ENCODE measurements around the gene AP2S1.
"Not testable (repeated sequence)": the region's sequence is repeated elsewhere in the genome, so short reads cannot be mapped to it uniquely, and the experiment has no call there.

AP2S1 gene

DNA sequence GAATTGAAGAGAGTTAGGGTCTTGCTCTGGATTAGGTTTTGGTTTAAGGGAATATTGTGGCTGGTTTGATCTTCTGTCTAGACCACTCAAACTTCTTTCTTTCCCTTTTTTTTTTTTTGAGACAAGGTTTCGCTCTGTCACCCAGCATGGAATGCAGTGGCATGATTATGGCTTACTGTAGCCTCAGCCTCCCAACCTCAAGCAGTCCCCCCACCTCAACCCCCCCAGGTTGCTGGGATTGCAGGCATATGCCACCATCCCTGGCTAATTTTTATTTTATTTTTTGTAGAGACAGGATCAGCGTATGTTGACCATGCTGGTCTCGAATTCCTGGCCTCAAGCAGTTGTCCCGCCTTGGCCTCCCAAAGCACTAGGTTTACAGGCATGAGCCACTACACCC lies 31.4 kb upstream of the AP2S1 start:
- no peaks in the 10 kb centered on the region for H3K27me3 ChIP-seq (ENCODE audit: control insufficient read depth in 1 of 2, insufficient read depth in 2 of 2, low read length in 2 of 2)
- no peak overlapping the region for H3K27ac ChIP-seq (ENCODE audit: low read depth, low read length)
- peaks cover 3% of the 10 kb centered on the region for H3K4me1 ChIP-seq (ENCODE audit: insufficient read depth, low read length)
- no peaks in the 10 kb centered on the region for H3K9me3 ChIP-seq (ENCODE audit: low read length)
- H3K9ac ChIP-seq (ENCODE audit: low read length): no peak overlapping the region
- no peak overlapping the region for H3K4me3 ChIP-seq (ENCODE audit: low read depth in 1 of 2, low read length in 2 of 2)
- H3K36me3 ChIP-seq (ENCODE audit: insufficient read depth, low read length): no peaks in the 10 kb centered on the region

DNA sequence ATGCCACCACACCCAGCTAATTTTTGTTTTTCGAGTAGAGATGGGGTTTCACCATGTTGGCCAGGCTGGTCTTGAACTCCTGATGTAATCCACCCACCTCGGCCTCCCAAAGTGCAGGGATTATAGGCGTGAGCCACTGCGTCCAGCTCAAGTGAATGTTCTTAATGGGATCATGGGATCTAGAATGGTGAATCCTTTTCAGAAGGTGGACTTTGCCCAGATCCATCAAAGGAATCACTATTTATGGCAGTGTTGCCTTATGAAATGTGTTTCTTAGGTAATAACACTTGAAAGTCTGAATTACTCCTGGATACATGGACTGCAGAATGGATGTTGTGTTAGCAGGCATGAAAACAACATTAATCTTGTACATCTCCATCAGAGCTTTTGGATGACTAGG lies 30.4 kb upstream of the AP2S1 start:
- Histone ChIP-seq H3K9ac (ENCODE audit: low read length) (no peak overlapping the region), H3K4me1 (ENCODE audit: insufficient read depth, low read length) (peaks cover 3% of the 10 kb centered on the region), H3K4me3 (ENCODE audit: low read depth in 1 of 2, low read length in 2 of 2) (no peak overlapping the region), H3K9me3 (ENCODE audit: low read length) (no peaks in the 10 kb centered on the region), H3K27me3 (ENCODE audit: control insufficient read depth in 1 of 2, insufficient read depth in 2 of 2, low read length in 2 of 2) (no peaks in the 10 kb centered on the region), H3K27ac (ENCODE audit: low read depth, low read length) (no peak overlapping the region), H3K36me3 (ENCODE audit: insufficient read depth, low read length) (no peaks in the 10 kb centered on the region)

DNA sequence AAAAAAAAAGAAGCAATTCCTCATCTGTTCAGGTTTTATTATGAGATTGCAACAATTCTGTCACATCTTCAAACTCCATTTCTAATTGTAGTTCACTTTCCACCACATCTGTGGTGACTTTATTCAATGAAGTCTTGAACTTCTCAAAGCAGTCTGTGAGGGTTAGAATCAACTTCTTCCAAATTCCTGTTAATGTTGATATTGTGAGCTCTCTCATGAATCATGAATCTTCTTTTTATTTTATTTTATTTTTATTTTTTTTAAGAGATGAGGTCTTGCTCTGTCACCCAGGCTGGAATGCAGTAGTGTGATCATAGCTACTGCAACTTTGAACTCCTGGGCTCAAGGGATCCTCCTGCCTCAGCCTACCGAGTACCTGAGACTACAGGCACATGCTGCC lies 29.8 kb upstream of the AP2S1 start:
- peaks cover 5% of the 10 kb centered on the region for H3K36me3 ChIP-seq (ENCODE audit: insufficient read depth, low read length)
- H3K9ac ChIP-seq (ENCODE audit: low read length): no peak overlapping the region
- no peak overlapping the region for H3K4me3 ChIP-seq (ENCODE audit: low read depth in 1 of 2, low read length in 2 of 2)
- H3K27me3 ChIP-seq (ENCODE audit: control insufficient read depth in 1 of 2, insufficient read depth in 2 of 2, low read length in 2 of 2): no peaks in the 10 kb centered on the region
- H3K27ac ChIP-seq (ENCODE audit: low read depth, low read length): no peak overlapping the region
- no peaks in the 10 kb centered on the region for H3K4me1 ChIP-seq (ENCODE audit: insufficient read depth, low read length)
- no peaks in the 10 kb centered on the region for H3K9me3 ChIP-seq (ENCODE audit: low read length)

DNA sequence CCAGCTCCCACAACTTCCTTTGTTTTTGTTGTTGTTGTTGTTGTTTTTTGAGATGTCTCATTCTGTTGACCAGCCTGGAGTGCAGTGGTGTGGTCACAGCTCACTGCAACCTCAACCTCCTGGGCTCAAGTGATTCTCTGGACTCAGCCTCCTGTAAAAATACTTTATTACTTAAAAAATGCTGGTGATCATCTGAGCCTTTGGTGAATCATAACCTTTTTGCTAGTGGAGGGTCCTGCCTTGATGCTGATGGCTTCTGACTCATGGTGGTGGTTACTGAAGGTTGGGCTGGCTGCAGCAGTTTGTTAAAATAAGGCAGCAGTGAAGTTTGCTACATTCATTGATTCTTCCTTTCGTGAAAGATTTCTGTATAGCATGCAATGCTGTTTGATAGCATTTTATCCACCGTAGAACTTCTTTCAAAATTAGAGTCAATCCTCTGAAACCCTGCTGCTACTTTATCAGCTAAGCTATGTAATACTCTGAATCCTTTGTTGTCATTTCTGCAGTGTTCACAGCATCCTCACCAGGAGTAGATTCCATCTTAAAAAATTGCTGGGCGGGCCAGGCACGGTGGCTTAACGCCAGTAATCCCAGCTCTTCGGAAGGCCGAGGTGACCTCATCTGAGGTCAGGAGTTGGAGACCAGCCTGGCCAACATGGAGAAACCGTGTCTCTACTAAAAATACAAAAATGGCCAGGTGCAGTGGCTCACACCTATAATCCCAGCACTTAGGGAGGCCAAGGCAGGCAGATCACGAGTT lies 28.1 kb upstream of the AP2S1 start:
- Histone ChIP-seq H3K9me3 (ENCODE audit: low read length) (no peaks in the 10 kb centered on the region), H3K4me3 (ENCODE audit: low read depth in 1 of 2, low read length in 2 of 2) (no peak overlapping the region), H3K27me3 (ENCODE audit: control insufficient read depth in 1 of 2, insufficient read depth in 2 of 2, low read length in 2 of 2) (no peaks in the 10 kb centered on the region), H3K9ac (ENCODE audit: low read length) (no peak overlapping the region), H3K36me3 (ENCODE audit: insufficient read depth, low read length) (peaks cover 5% of the 10 kb centered on the region), H3K27ac (ENCODE audit: low read depth, low read length) (no peak overlapping the region), H3K4me1 (ENCODE audit: insufficient read depth, low read length) (no peaks in the 10 kb centered on the region)

DNA sequence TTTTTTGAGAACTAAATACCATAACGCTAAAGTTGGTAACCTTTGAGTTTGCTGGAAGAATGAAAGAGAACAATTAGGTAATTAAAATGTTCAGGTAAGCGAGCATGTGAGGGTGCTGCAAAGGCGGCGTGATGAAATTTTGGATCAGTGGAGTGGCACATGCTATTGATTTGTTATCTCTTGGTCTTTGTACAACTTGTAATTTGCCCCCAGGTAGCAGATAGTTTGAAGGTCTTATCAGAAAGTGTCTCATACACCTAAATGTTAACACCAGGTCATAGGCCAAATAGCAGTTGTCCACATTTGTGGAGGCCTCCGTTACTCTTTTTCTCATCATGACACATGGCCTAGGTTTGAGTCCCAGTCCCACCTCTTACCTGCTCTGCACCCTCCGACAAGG lies 25.0 kb upstream of the AP2S1 start:
- H3K27me3 ChIP-seq (ENCODE audit: control insufficient read depth in 1 of 2, insufficient read depth in 2 of 2, low read length in 2 of 2): no peaks in the 10 kb centered on the region
- H3K27ac ChIP-seq (ENCODE audit: low read depth, low read length): no peak overlapping the region
- H3K9me3 ChIP-seq (ENCODE audit: low read length): no peaks in the 10 kb centered on the region
- no peak overlapping the region for H3K4me3 ChIP-seq (ENCODE audit: low read depth in 1 of 2, low read length in 2 of 2)
- no peaks in the 10 kb centered on the region for H3K4me1 ChIP-seq (ENCODE audit: insufficient read depth, low read length)
- peaks cover 5% of the 10 kb centered on the region for H3K36me3 ChIP-seq (ENCODE audit: insufficient read depth, low read length)
- H3K9ac ChIP-seq (ENCODE audit: low read length): no peak overlapping the region

DNA sequence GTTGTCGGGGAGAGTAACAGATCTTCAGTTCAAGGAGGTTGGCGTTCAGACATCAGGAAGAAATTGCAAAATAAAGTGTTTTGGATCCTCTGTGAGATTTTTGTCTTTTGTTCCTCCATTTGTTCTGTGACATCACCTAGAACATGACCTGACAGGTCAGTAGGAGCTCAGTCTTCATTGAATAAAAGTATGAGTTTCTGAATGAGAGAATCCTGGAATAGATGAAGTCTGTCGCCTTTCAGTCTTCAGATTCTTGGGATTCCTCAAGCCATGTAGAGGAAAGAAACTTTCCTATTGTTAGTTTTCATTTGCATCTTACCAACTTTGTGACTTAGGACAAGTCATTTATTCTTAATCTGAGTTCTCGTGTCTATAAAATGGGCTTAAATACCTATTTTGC lies 24.6 kb upstream of the AP2S1 start:
- Histone ChIP-seq H3K9ac (ENCODE audit: low read length) (no peak overlapping the region), H3K9me3 (ENCODE audit: low read length) (no peaks in the 10 kb centered on the region), H3K4me3 (ENCODE audit: low read depth in 1 of 2, low read length in 2 of 2) (no peak overlapping the region), H3K36me3 (ENCODE audit: insufficient read depth, low read length) (peaks cover 5% of the 10 kb centered on the region), H3K27me3 (ENCODE audit: control insufficient read depth in 1 of 2, insufficient read depth in 2 of 2, low read length in 2 of 2) (no peaks in the 10 kb centered on the region), H3K27ac (ENCODE audit: low read depth, low read length) (no peak overlapping the region), H3K4me1 (ENCODE audit: insufficient read depth, low read length) (no peaks in the 10 kb centered on the region)

DNA sequence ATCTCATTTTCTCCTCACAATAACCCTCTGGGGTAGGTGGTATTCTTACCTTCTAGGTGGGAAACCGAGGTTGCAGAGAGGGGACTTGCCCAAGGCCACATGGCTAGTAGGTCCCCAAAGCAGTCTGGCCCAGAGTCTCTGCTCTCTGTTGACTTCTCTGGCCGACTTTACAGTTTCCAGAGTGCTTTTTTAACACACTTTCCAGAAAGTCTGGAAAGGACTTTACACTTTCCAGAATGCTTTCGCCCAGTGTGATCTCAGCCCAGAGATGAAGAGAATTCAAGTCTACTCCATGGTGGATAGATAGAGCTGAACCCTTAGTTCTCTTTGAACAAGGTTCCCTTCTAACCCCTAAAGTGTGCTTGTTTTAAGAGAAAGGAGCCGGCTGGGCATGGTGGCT lies 22.3 kb upstream of the AP2S1 start:
- no peaks in the 10 kb centered on the region for H3K27me3 ChIP-seq (ENCODE audit: control insufficient read depth in 1 of 2, insufficient read depth in 2 of 2, low read length in 2 of 2)
- no peak overlapping the region for H3K4me3 ChIP-seq (ENCODE audit: low read depth in 1 of 2, low read length in 2 of 2)
- no peaks in the 10 kb centered on the region for H3K4me1 ChIP-seq (ENCODE audit: insufficient read depth, low read length)
- H3K9ac ChIP-seq (ENCODE audit: low read length): no peak overlapping the region
- peaks cover 5% of the 10 kb centered on the region for H3K36me3 ChIP-seq (ENCODE audit: insufficient read depth, low read length)
- H3K9me3 ChIP-seq (ENCODE audit: low read length): no peaks in the 10 kb centered on the region
- no peak overlapping the region for H3K27ac ChIP-seq (ENCODE audit: low read depth, low read length)

DNA sequence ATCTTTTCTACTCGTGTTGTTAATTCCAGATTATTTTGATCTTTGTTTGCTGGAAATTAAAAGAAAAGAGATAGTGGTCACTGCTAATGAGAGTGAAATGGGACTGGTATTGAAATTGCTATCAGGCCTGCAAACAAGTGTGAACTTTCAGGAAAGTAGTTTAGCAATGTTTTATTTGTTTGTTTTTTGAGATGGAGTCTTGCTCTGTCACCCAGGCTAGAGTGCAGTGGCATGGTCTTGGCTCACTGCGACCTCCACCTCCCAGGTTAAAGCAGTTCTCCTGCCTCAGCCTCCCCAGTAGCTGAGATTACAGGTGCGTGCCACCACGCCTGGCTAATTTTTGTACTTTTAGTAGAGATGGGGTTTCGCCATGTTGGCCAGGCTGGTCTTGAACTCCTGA lies 20.5 kb upstream of the AP2S1 start:
- H3K4me1 ChIP-seq (ENCODE audit: insufficient read depth, low read length): peaks cover 14% of the 10 kb centered on the region
- H3K27me3 ChIP-seq (ENCODE audit: control insufficient read depth in 1 of 2, insufficient read depth in 2 of 2, low read length in 2 of 2); H3K36me3 ChIP-seq (ENCODE audit: insufficient read depth, low read length); H3K9me3 ChIP-seq (ENCODE audit: low read length); H3K27ac ChIP-seq (ENCODE audit: low read depth, low read length); H3K9ac ChIP-seq (ENCODE audit: low read length); H3K4me3 ChIP-seq (ENCODE audit: low read depth in 1 of 2, low read length in 2 of 2): not testable (repeated sequence)

DNA sequence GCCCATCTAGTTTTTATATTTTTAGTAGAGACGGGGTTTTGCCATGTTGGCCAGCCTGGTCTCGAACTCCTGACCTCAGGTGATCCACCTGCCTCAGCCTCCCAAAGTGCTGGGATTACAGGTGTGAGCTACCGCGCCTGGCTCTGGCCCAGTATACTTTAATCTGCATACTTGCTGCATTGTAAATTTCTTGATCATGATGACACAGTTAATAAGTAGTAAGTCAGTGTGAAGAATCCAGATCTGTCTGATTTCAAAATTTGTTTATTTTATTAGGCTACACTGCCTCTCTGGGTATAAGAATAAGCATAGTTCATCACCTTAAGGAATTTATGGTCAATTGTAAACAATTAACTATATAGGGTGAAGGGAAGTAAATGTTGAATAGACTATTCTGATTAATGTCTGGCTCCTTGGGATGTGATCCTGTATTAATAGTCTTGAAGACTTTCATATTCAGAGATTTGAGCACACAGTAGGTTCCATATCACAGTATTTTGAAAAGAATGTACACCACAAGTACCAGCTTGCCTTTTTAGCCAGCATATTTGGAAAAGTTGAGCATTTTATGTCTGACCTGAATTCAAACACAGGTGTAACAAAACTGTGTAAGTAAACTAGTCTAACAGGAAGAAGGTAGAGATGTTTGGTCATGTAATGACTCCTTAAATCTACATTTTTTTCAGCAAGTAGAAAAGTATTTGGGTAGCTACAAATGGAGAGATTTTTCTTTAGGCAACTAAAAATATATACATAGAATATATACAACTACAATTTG lies 17.6 kb upstream of the AP2S1 start:
- H3K9ac ChIP-seq (ENCODE audit: low read length): no peak overlapping the region
- no peaks in the 10 kb centered on the region for H3K36me3 ChIP-seq (ENCODE audit: insufficient read depth, low read length)
- no peak overlapping the region for H3K4me3 ChIP-seq (ENCODE audit: low read depth in 1 of 2, low read length in 2 of 2)
- H3K27ac ChIP-seq (ENCODE audit: low read depth, low read length): no peak overlapping the region
- no peaks in the 10 kb centered on the region for H3K9me3 ChIP-seq (ENCODE audit: low read length)
- H3K4me1 ChIP-seq (ENCODE audit: insufficient read depth, low read length): peaks cover 40% of the 10 kb centered on the region
- H3K27me3 ChIP-seq (ENCODE audit: control insufficient read depth in 1 of 2, insufficient read depth in 2 of 2, low read length in 2 of 2): no peaks in the 10 kb centered on the region

DNA sequence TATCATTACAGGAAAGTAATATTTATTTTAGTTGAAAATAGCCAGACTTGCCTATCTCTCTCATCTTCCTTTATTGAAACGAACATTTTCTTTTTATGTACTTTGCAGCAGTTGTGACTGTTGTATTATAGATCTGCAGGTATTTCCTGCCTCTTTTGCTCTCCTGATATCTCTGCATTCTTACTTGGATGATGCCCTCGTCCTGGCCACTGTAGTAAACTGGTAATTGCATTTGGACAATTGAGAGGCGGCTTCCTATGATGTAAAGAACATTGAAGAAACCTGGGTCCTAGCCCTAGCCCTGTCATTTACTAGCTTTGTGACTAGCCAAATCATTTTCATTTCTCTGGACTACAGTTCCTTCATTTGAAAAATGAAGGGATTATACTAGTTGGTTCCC lies 16.5 kb upstream of the AP2S1 start:
- H3K9me3 ChIP-seq (ENCODE audit: low read length): no peaks in the 10 kb centered on the region
- no peak overlapping the region for H3K27ac ChIP-seq (ENCODE audit: low read depth, low read length)
- H3K4me1 ChIP-seq (ENCODE audit: insufficient read depth, low read length): peaks cover 50% of the 10 kb centered on the region
- H3K9ac ChIP-seq (ENCODE audit: low read length): no peak overlapping the region
- H3K4me3 ChIP-seq (ENCODE audit: low read depth in 1 of 2, low read length in 2 of 2): no peak overlapping the region
- H3K27me3 ChIP-seq (ENCODE audit: control insufficient read depth in 1 of 2, insufficient read depth in 2 of 2, low read length in 2 of 2): no peaks in the 10 kb centered on the region
- H3K36me3 ChIP-seq (ENCODE audit: insufficient read depth, low read length): no peaks in the 10 kb centered on the region

DNA sequence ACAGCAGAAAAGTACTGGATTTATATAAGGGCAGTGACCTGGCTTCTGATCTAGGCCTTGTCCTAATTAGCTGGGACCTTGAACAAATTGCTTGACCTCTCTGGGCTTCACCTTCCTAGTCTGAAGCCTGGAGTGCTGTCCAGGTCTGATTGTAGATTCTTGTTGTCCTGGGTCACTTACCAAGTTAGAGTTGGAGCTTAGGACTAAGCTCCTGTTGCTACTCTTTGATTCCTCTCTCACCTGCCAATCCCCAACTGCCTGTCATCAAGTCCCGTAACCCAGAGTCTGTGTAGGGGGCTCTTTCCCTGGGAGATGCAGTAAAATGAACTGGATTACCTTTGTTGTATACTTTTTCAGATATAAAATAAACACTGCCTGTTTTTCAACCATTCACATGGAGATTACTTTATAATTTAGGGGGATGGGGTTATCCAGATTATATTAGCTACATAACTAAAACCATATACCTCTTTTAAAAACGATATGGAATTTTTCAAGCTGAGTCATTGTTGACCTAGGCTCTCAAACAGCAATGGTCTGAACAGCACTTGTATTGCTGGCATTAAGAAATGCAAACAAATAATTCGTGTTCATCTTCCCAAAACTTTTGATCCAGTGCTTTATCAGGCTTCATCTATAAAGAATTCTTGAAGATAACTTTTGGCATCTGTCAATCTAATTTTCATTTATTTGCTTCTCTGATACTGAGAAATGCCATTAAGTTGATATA lies 15.9 kb upstream of the AP2S1 start:
- no peaks in the 10 kb centered on the region for H3K36me3 ChIP-seq (ENCODE audit: insufficient read depth, low read length)
- no peak overlapping the region for H3K9ac ChIP-seq (ENCODE audit: low read length)
- H3K4me3 ChIP-seq (ENCODE audit: low read depth in 1 of 2, low read length in 2 of 2): no peak overlapping the region
- H3K27ac ChIP-seq (ENCODE audit: low read depth, low read length): no peak overlapping the region
- peaks cover 53% of the 10 kb centered on the region for H3K4me1 ChIP-seq (ENCODE audit: insufficient read depth, low read length)
- no peaks in the 10 kb centered on the region for H3K9me3 ChIP-seq (ENCODE audit: low read length)
- no peaks in the 10 kb centered on the region for H3K27me3 ChIP-seq (ENCODE audit: control insufficient read depth in 1 of 2, insufficient read depth in 2 of 2, low read length in 2 of 2)
